ENCODE data around the gene TMED10.

DNA sequence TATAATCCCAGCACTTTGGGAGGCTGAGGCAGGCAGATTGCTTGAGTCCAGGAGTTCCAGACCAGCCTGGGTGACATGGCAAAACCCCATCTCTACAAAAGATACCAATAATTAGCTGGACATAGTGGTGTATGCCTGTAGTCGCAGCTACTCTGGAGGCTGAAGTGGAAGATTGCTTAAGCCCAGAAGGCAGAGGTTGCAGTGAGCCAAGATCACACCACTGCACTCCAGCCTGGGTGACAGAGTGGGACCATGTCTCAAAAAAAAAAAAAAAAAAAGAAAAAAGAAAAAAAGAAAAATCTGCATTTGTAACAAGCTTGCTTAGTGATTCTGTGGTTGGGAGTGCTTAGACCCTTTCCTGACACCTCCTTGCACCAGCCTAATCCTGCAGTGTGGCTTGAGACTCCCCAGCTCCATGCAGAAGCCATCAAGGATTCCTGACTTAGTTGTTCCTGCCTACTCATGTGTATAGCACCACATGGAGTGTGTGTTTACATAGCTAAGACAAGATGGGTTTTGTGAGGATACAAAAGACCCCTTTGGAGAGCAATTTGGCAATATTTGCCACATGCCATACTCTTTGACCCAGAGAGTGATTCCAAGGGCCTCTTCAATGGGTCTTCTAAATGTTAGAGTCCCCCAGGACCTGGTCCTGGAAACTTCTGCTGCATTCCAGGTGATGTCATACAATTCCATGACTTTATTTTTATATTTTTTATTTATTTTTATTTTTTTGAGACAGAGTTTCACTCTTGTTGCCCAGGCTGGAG lies 5.1 kb upstream of the TMED10 start:
- TF ChIP-seq OVOL3 (tag by site-specific recombination; IDR thresholded peaks at IDR 0.05) (no peak), ZBTB21 (tag by site-specific recombination; IDR thresholded peaks at IDR 0.05) (no peak), ZNF843 (tag by site-specific recombination; IDR thresholded peaks at IDR 0.05) (no peak), IKZF3 (tag by site-specific recombination; IDR thresholded peaks at IDR 0.05) (no peak), ZNF76 (tag by site-specific recombination; IDR thresholded peaks at IDR 0.05; ENCODE audit: borderline replicate concordance, low read depth) (no peak), TCF7L2 (IDR thresholded peaks at IDR 0.05; ENCODE audit: borderline replicate concordance, low read depth, low read length) (no peak), PRDM1 (tag by site-specific recombination; IDR thresholded peaks at IDR 0.05) (no peak)
- TF ChIP-seq, protein P1, sequence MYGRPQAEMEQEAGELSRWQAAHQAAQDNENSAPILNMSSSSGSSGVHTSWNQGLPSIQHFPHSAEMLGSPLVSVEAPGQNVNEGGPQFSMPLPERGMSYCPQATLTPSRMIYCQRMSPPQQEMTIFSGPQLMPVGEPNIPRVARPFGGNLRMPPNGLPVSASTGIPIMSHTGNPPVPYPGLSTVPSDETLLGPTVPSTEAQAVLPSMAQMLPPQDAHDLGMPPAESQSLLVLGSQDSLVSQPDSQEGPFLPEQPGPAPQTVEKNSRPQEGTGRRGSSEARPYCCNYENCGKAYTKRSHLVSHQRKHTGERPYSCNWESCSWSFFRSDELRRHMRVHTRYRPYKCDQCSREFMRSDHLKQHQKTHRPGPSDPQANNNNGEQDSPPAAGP (tag by site-specific recombination; IDR thresholded peaks at IDR 0.05) = no peak
- TF ChIP-seq, protein P2, sequence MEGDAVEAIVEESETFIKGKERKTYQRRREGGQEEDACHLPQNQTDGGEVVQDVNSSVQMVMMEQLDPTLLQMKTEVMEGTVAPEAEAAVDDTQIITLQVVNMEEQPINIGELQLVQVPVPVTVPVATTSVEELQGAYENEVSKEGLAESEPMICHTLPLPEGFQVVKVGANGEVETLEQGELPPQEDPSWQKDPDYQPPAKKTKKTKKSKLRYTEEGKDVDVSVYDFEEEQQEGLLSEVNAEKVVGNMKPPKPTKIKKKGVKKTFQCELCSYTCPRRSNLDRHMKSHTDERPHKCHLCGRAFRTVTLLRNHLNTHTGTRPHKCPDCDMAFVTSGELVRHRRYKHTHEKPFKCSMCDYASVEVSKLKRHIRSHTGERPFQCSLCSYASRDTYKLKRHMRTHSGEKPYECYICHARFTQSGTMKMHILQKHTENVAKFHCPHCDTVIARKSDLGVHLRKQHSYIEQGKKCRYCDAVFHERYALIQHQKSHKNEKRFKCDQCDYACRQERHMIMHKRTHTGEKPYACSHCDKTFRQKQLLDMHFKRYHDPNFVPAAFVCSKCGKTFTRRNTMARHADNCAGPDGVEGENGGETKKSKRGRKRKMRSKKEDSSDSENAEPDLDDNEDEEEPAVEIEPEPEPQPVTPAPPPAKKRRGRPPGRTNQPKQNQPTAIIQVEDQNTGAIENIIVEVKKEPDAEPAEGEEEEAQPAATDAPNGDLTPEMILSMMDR (tag by site-specific recombination; IDR thresholded peaks at IDR 0.05) = no peak
- TF ChIP-seq, protein P3, sequence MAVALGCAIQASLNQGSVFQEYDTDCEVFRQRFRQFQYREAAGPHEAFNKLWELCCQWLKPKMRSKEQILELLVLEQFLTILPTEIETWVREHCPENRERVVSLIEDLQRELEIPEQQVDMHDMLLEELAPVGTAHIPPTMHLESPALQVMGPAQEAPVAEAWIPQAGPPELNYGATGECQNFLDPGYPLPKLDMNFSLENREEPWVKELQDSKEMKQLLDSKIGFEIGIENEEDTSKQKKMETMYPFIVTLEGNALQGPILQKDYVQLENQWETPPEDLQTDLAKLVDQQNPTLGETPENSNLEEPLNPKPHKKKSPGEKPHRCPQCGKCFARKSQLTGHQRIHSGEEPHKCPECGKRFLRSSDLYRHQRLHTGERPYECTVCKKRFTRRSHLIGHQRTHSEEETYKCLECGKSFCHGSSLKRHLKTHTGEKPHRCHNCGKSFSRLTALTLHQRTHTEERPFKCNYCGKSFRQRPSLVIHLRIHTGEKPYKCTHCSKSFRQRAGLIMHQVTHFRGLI (tag by site-specific recombination; IDR thresholded peaks at IDR 0.05) = no peak
